Kidney (tissue), 14 donors: ENCODE results near the gene BRD7. TPM values are rescaled to one million over a fixed set of nuclear protein-coding genes. Genes with fewer than 3 reads are reported as not detected.

Source experiments
- DNase-seq, 5 donors: peaks; one replicate each; pipeline ENCODE4 v3.0.0-alpha.2; 2013 to 2020
- FAIRE-seq: peaks from 2 replicates; lab custom pipeline; 2012; peaks lifted over from hg19 to GRCh38; lab: Jason Lieb, UNC
- H3K27ac ChIP-seq, 2 donors: one replicate each; pipeline ENCODE4 v1.7.0; 2013; ENCODE audit warnings: low read depth in 2 of 2, low read length in 2 of 2, inconsistent platforms in 1 of 2
- H3K27me3 ChIP-seq: one replicate; pipeline ENCODE4 v1.7.1; 2013; ENCODE audit warnings: low read length, inconsistent platforms; ENCODE audit not compliant: control insufficient read depth, insufficient read depth
- H3K36me3 ChIP-seq, 3 donors: one replicate each; pipeline versions ENCODE4 v1.7.0 to v1.7.1; 2013; ENCODE audit warnings: low read length in 3 of 3, control low read depth in 1 of 3, inconsistent platforms in 1 of 3; ENCODE audit not compliant: insufficient read depth in 3 of 3, control insufficient read depth in 2 of 3
- H3K4me1 ChIP-seq, 3 donors: one replicate each; pipeline versions ENCODE4 v1.7.0 to v1.7.1; 2013; ENCODE audit warnings: low read length in 3 of 3, inconsistent platforms in 1 of 3, low read depth in 1 of 3; ENCODE audit not compliant: control insufficient read depth in 2 of 3, insufficient read depth in 2 of 3
- H3K4me3 ChIP-seq, 3 donors: one replicate each; pipeline versions ENCODE4 v1.7.0 to v1.8.1; 2013; ENCODE audit warnings: low read length in 3 of 3, control low read depth in 1 of 3, inconsistent platforms in 1 of 3
- H3K9ac ChIP-seq, 3 donors: one replicate each; pipeline versions ENCODE4 v1.7.0 to v1.7.1; 2013; ENCODE audit warnings: low read length in 3 of 3, control low read depth in 1 of 3, inconsistent platforms in 1 of 3
- H3K9me3 ChIP-seq, 3 donors: one replicate each; pipeline versions ENCODE4 v1.7.0 to v1.7.1; 2013; ENCODE audit warnings: low read length in 3 of 3, control low read depth in 1 of 3, inconsistent platforms in 1 of 3; ENCODE audit not compliant: control insufficient read depth in 2 of 3, insufficient read depth in 1 of 3
- intact Hi-C: fragments of 100-400 bp; cut with DNase I; formaldehyde crosslinking; loops from one replicate; pipeline ENCODE4 v1.11.1; 2022
- polyA plus RNA-seq: library from polyadenylated mRNA; stranded (reverse); fragments of 350-450 nt; fragmentation: Illumina TruSeq; extraction: RNeasy Lipid Tissue Mini Kit (QIAGEN cat#74804); gene quantifications from one replicate; pipeline ENCODE4 v1.2.3, GENCODE V29; 2014; ENCODE audit warnings: low read depth, low replicate concordance; ENCODE audit not compliant: insufficient read depth
- total RNA-seq: library from RNA; stranded (reverse); fragmentation: NEBNext Ultra II Directional; extraction: Animal tissue kit (Norgen Biotek cat#: 25700); gene quantifications from one replicate; pipeline ENCODE4 v1.2.1, GENCODE V29; 2021
- TF ChIP-seq, protein P1 (sequence below): IDR thresholded peaks from 3 replicates; pipeline ENCODE4 v1.5.1; 2012; ENCODE audit warnings: mild to moderate bottlenecking, moderate library complexity, borderline replicate concordance; ENCODE audit not compliant: insufficient read depth; ENCODE audit errors: extremely low read depth
- donor health status: control.
- donor health status: control.
- donor health status: control.
- donor health status: control.
- donor health status: control.
- donor health status: DM: yes; HTN: yes; CAD: no.
- donor health status: Normal renal cell carcinoma (clear cell type).

Gene BRD7
- total and polyA plus RNA-seq, 2 donors from 2014 or later: 44.1 to 68.0 TPM

GRCh38 chr16:50335196-50335958 lies 33.4 kb downstream of the BRD7 start:
- H3K4me3 ChIP-seq: no peak overlapping the region
- H3K9ac ChIP-seq: no peak overlapping the region
- intact Hi-C loops: no loop called here
- H3K27ac ChIP-seq: no peak overlapping the region
- DNase-seq (no peak), FAIRE-seq (no peak)
- H3K4me1 ChIP-seq: no peaks in the 10 kb centered on the region
- TF ChIP-seq, protein P1, sequence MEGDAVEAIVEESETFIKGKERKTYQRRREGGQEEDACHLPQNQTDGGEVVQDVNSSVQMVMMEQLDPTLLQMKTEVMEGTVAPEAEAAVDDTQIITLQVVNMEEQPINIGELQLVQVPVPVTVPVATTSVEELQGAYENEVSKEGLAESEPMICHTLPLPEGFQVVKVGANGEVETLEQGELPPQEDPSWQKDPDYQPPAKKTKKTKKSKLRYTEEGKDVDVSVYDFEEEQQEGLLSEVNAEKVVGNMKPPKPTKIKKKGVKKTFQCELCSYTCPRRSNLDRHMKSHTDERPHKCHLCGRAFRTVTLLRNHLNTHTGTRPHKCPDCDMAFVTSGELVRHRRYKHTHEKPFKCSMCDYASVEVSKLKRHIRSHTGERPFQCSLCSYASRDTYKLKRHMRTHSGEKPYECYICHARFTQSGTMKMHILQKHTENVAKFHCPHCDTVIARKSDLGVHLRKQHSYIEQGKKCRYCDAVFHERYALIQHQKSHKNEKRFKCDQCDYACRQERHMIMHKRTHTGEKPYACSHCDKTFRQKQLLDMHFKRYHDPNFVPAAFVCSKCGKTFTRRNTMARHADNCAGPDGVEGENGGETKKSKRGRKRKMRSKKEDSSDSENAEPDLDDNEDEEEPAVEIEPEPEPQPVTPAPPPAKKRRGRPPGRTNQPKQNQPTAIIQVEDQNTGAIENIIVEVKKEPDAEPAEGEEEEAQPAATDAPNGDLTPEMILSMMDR: no peak
- H3K27me3 ChIP-seq: no peaks in the 10 kb centered on the region
- no peaks in the 10 kb centered on the region for H3K9me3 ChIP-seq
- peaks cover 7 to 12% (median 11%) of the 10 kb centered on the region in 3 donors for H3K36me3 ChIP-seq

DNA sequence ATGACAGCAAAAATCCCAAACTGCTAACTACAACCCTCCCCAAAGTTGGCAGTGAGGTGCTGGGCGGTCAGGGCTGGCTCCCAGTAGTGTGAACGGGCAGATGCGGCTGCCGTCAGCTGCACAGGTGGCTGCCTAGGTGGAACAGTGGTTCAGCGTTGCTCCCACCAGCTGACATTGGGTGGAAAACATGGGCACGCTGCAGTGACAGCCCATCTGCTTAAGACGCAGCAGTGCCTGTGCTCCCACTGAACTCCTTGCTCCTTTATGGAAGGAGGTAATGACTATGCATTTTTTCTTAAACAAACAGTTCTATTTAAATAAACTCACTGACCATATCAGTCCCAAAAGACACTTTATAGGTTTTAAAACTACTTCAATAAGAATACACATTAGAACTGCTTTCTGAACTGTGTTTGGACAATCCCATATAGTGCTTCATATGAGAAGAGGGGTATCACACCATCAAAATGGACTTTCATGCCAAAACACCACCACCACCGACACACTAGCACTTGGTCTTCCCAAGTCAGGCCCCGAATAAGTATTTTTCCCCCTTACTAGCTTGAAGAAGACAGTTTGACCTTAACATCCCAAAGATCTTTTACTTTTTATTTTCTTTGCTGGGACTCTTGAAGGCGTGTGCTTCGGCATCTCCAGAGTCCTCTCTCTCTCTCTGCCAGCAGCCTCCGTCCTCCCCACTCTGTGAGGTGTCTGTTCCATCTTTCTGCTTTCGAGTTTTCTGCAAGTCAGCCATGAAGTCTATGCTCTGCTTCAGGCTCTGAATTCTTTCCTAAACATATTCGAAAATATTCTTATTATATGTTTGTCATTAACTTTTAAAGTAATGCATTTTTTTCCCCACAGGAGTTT lies 34.4 kb downstream of the BRD7 start:
- H3K4me1 ChIP-seq: no peaks in the 10 kb centered on the region
- no peak overlapping the region for H3K4me3 ChIP-seq
- H3K27ac ChIP-seq: no peak overlapping the region
- H3K27me3 ChIP-seq: no peaks in the 10 kb centered on the region
- no peak overlapping the region for H3K9ac ChIP-seq
- H3K9me3 ChIP-seq: no peaks in the 10 kb centered on the region
- intact Hi-C loops: no loop called here
- FAIRE-seq (no peak), DNase-seq (no peak)
- H3K36me3 ChIP-seq: peaks cover 7 to 10% (median 8%) of the 10 kb centered on the region in 3 donors
- TF ChIP-seq, protein P1: no peak

- FAIRE-seq: no peak
Observed at GRCh38 chr16:50332599-50332998, 36.2 kb downstream of the BRD7 start.

More at GRCh38 chr16:50332599-50332998, 36.2 kb downstream of the BRD7 start:
- Histone ChIP-seq H3K9ac (no peak overlapping the region), H3K27me3 (no peaks in the 10 kb centered on the region), H3K27ac (no peak overlapping the region), H3K4me3 (no peak overlapping the region), H3K36me3 (peaks cover 0 to 6% (median 2%) of the 10 kb centered on the region in 3 donors), H3K4me1 (no peaks in the 10 kb centered on the region), H3K9me3 (no peaks in the 10 kb centered on the region)
- intact Hi-C loops: no loop called here
- TF ChIP-seq, protein P1: no peak
- DNase-seq: no peak
